GM23338 (cell line): ENCODE data around the gene TXNRD1. TPM values are rescaled to one million over a fixed set of nuclear protein-coding genes. Genes with fewer than 3 reads are reported as not detected.

ENCODE experiments used
- ATAC-seq: fragments of 200-7000 bp; cut with Tn5 transposase; 3 replicates; pipeline ENCODE4 v1.9.1; 2020
- DNase-seq: peaks from one replicate; pipeline ENCODE4 v3.0.0-alpha.2; 2015; ENCODE audit warnings: low spot score
- H2AFZ ChIP-seq: fragments of 200-600 bp; sonication (generic); 2 replicates; pipeline ENCODE4 v1.8.0; 2016; ENCODE audit warnings: antibody characterized with exemption, mild to moderate bottlenecking, moderate library complexity
- H3F3A ChIP-seq: fragments of 200-600 bp; sonication (generic); replicated peaks from 2 replicates; pipeline ENCODE4 v1.8.0; 2017; ENCODE audit warnings: antibody characterized with exemption, mixed run types, low read depth
- H3K27ac ChIP-seq: fragments of 200-600 bp; sonication (generic); 2 replicates; pipeline ENCODE4 v1.6.1; 2016; ENCODE audit warnings: low read depth
- H3K27me3 ChIP-seq: fragments of 200-600 bp; sonication (generic); 2 replicates; pipeline ENCODE4 v1.8.0; 2016; ENCODE audit warnings: mild to moderate bottlenecking, mixed run types, moderate library complexity; ENCODE audit not compliant: insufficient read depth
- H3K36me3 ChIP-seq: fragments of 200-600 bp; sonication (generic); 2 replicates; pipeline ENCODE4 v1.8.0; 2016; ENCODE audit warnings: mild to moderate bottlenecking; ENCODE audit not compliant: insufficient read depth
- H3K4me1 ChIP-seq: fragments of 200-600 bp; sonication (generic); 2 replicates; pipeline ENCODE4 v1.8.0; 2016; ENCODE audit warnings: mild to moderate bottlenecking, moderate library complexity; ENCODE audit not compliant: insufficient read depth
- H3K4me2 ChIP-seq: fragments of 200-600 bp; sonication (generic); 2 replicates; pipeline ENCODE4 v1.7.1; 2017; ENCODE audit warnings: mixed run types
- H3K4me3 ChIP-seq: fragments of 200-600 bp; sonication (generic); 2 replicates; pipeline ENCODE4 v1.6.1; 2016; ENCODE audit warnings: mixed run types
- H3K79me2 ChIP-seq: fragments of 200-600 bp; sonication (generic); replicated peaks from 2 replicates; pipeline ENCODE4 v1.8.0; 2017; ENCODE audit warnings: mild to moderate bottlenecking; ENCODE audit not compliant: insufficient read depth
- H3K9me2 ChIP-seq: fragments of 200-600 bp; sonication (generic); 2 replicates; pipeline ENCODE4 v1.8.0; 2017; ENCODE audit not compliant: insufficient read depth
- H4K20me1 ChIP-seq: fragments of 200-600 bp; sonication (generic); replicated peaks from 2 replicates; pipeline ENCODE4 v1.8.0; 2017; ENCODE audit warnings: mild to moderate bottlenecking; ENCODE audit not compliant: insufficient read depth
- H3K27ac Mint-ChIP-seq: 2 replicates; pipeline ENCODE4 v1.8.0; 2020; ENCODE audit warnings: inconsistent platforms, mild to moderate bottlenecking, moderate library complexity, mixed read lengths
- H3K27me3 Mint-ChIP-seq: 3 replicates; pipeline ENCODE4 v1.8.0; 2022; ENCODE audit warnings: low read depth, mild to moderate bottlenecking, moderate library complexity, mixed read lengths, inconsistent platforms; ENCODE audit not compliant: insufficient read depth, poor library complexity
- H3K36me3 Mint-ChIP-seq: 3 replicates; pipeline ENCODE4 v1.8.0; 2021; ENCODE audit warnings: low read depth, mild to moderate bottlenecking, inconsistent platforms, moderate library complexity, mixed read lengths
- H3K4me1 Mint-ChIP-seq: 3 replicates; pipeline ENCODE4 v1.8.0; 2020; ENCODE audit warnings: mild to moderate bottlenecking, inconsistent platforms, mixed read lengths
- H3K4me3 Mint-ChIP-seq: 3 replicates; pipeline ENCODE4 v1.8.0; 2021; ENCODE audit warnings: moderate library complexity, mild to moderate bottlenecking, inconsistent platforms, mixed read lengths
- H3K9me3 Mint-ChIP-seq: 3 replicates; pipeline ENCODE4 v1.8.0; 2020; ENCODE audit warnings: moderate library complexity, mild to moderate bottlenecking, inconsistent platforms, mixed read lengths
- CREB1 ChIP-seq: fragments of 250-450 bp; sonication (Bioruptor Pico); IDR thresholded peaks from 2 replicates; pipeline ENCODE4 v1.5.0; 2020; ENCODE audit warnings: low read depth, mild to moderate bottlenecking, moderate library complexity
- CTCF ChIP-seq, 2 experiments: fragments of 200-600 bp in 1 of 2; sonication (generic) in 1 of 2; conservative IDR thresholded peaks; 2 replicates each; pipeline versions ENCODE4 v1.5.1 to v1.6.1; 2016 to 2017; ENCODE audit warnings: antibody characterized with exemption in 2 of 2, low read depth in 2 of 2, mild to moderate bottlenecking in 2 of 2, moderate library complexity in 1 of 2
- ETS1 ChIP-seq: IDR thresholded peaks from 2 replicates; pipeline ENCODE4 v1.6.1; 2016; ENCODE audit warnings: antibody characterized with exemption
- EZH2 ChIP-seq: fragments of 200-600 bp; sonication (generic); IDR thresholded peaks from one replicate; pipeline ENCODE4 v1.8.0; 2017; ENCODE audit warnings: antibody characterized with exemption, mild to moderate bottlenecking, low read depth; ENCODE audit not compliant: unreplicated experiment
- EZH2phosphoT487 ChIP-seq: fragments of 200-600 bp; sonication (generic); IDR thresholded peaks from one replicate; pipeline ENCODE4 v1.8.1; 2018; ENCODE audit warnings: antibody characterized with exemption; ENCODE audit not compliant: unreplicated experiment
- JUNB ChIP-seq: IDR thresholded peaks from one replicate; pipeline ENCODE4 v1.6.1; 2016; ENCODE audit warnings: antibody characterized with exemption; ENCODE audit not compliant: unreplicated experiment
- NANOG ChIP-seq: IDR thresholded peaks from 2 replicates; pipeline ENCODE4 v1.6.1; 2016; ENCODE audit warnings: antibody characterized with exemption, borderline replicate concordance
- POLR2AphosphoS5 ChIP-seq: IDR thresholded peaks from 2 replicates; pipeline ENCODE4 v1.6.1; 2016; ENCODE audit warnings: antibody characterized with exemption, low read depth
- REST ChIP-seq: IDR thresholded peaks from one replicate; pipeline ENCODE4 v1.6.1; 2018; ENCODE audit warnings: antibody characterized with exemption; ENCODE audit not compliant: unreplicated experiment
- STAT1 ChIP-seq: IDR thresholded peaks from one replicate; pipeline ENCODE4 v1.6.1; 2016; ENCODE audit warnings: antibody characterized with exemption; ENCODE audit not compliant: unreplicated experiment
- ZNF114 ChIP-seq: fragments of 250-450 bp; sonication (Bioruptor Pico); IDR thresholded peaks from 2 replicates; pipeline ENCODE4 v1.5.0; 2020; ENCODE audit warnings: mild to moderate bottlenecking, moderate library complexity
- ZNF331 ChIP-seq: fragments of 250-450 bp; sonication (Bioruptor Pico); IDR thresholded peaks from 2 replicates; pipeline ENCODE4 v1.5.0; 2020; ENCODE audit warnings: low read depth, mild to moderate bottlenecking, moderate library complexity
- polyA plus RNA-seq: library from polyadenylated mRNA; unstranded; fragments of >200 nt; fragmentation: Nextera tagmentation; extraction: Ambion mirVana; gene quantifications from 2 replicates; pipeline ENCODE4 v1.2.1, GENCODE V29; 2016
- total RNA-seq: library from RNA; depleted of rRNA; stranded (reverse); fragments of >200 nt; shearing (Covaris generic); gene quantifications from 2 replicates; pipeline ENCODE4 v1.2.3, GENCODE V29; 2014
- TF ChIP-seq, protein P1 (sequence below): fragments of 250-450 bp; sonication (Bioruptor Pico); IDR thresholded peaks from 2 replicates; pipeline ENCODE4 v1.5.0; 2020; ENCODE audit warnings: mild to moderate bottlenecking, moderate library complexity

The TXNRD1 gene
- total and polyA plus RNA-seq, 2 experiments from 2014 or later, result 115 to 127 TPM

- Mint-ChIP-seq H3K4me1 (peaks cover 22% of the 10 kb centered on the region), H3K4me3 (peak overlapping the region; percentile 99), H3K27ac (peak overlapping the region; percentile 100), H3K9me3 (no peaks in the 10 kb centered on the region; the same call in 2 of the 3 replicates), H3K36me3 (peaks cover 6% of the 10 kb centered on the region), H3K27me3 (peaks cover 16% of the 10 kb centered on the region)
- DNase-seq, result no peak
- no peaks in the 10 kb centered on the region for H3K27me3 ChIP-seq
- peak overlapping the region; percentile 61; the same call in 1 of the 2 replicates for H2AFZ ChIP-seq
- H3K9me2 ChIP-seq, result no peaks in the 10 kb centered on the region
- H4K20me1 ChIP-seq, result peaks cover 6% of the 10 kb centered on the region
- peaks cover 15% of the 10 kb centered on the region; the same call in 1 of the 2 replicates for H3K4me1 ChIP-seq
- no peak for ATAC-seq
- peaks cover 34% of the 10 kb centered on the region for H3K79me2 ChIP-seq
- peak overlapping the region; percentile 30 for H3K4me2 ChIP-seq
- no peaks in the 10 kb centered on the region for H3F3A ChIP-seq
- TF ChIP-seq REST, result no peak
- no peak for TF ChIP-seq EZH2
- TF ChIP-seq ZNF114 (CRISPR knock-in tag), result no peak
- TF ChIP-seq ETS1, result no peak
- TF ChIP-seq STAT1, result no peak
- no peak for TF ChIP-seq NANOG
- no peak for TF ChIP-seq JUNB
- TF ChIP-seq, protein P1, sequence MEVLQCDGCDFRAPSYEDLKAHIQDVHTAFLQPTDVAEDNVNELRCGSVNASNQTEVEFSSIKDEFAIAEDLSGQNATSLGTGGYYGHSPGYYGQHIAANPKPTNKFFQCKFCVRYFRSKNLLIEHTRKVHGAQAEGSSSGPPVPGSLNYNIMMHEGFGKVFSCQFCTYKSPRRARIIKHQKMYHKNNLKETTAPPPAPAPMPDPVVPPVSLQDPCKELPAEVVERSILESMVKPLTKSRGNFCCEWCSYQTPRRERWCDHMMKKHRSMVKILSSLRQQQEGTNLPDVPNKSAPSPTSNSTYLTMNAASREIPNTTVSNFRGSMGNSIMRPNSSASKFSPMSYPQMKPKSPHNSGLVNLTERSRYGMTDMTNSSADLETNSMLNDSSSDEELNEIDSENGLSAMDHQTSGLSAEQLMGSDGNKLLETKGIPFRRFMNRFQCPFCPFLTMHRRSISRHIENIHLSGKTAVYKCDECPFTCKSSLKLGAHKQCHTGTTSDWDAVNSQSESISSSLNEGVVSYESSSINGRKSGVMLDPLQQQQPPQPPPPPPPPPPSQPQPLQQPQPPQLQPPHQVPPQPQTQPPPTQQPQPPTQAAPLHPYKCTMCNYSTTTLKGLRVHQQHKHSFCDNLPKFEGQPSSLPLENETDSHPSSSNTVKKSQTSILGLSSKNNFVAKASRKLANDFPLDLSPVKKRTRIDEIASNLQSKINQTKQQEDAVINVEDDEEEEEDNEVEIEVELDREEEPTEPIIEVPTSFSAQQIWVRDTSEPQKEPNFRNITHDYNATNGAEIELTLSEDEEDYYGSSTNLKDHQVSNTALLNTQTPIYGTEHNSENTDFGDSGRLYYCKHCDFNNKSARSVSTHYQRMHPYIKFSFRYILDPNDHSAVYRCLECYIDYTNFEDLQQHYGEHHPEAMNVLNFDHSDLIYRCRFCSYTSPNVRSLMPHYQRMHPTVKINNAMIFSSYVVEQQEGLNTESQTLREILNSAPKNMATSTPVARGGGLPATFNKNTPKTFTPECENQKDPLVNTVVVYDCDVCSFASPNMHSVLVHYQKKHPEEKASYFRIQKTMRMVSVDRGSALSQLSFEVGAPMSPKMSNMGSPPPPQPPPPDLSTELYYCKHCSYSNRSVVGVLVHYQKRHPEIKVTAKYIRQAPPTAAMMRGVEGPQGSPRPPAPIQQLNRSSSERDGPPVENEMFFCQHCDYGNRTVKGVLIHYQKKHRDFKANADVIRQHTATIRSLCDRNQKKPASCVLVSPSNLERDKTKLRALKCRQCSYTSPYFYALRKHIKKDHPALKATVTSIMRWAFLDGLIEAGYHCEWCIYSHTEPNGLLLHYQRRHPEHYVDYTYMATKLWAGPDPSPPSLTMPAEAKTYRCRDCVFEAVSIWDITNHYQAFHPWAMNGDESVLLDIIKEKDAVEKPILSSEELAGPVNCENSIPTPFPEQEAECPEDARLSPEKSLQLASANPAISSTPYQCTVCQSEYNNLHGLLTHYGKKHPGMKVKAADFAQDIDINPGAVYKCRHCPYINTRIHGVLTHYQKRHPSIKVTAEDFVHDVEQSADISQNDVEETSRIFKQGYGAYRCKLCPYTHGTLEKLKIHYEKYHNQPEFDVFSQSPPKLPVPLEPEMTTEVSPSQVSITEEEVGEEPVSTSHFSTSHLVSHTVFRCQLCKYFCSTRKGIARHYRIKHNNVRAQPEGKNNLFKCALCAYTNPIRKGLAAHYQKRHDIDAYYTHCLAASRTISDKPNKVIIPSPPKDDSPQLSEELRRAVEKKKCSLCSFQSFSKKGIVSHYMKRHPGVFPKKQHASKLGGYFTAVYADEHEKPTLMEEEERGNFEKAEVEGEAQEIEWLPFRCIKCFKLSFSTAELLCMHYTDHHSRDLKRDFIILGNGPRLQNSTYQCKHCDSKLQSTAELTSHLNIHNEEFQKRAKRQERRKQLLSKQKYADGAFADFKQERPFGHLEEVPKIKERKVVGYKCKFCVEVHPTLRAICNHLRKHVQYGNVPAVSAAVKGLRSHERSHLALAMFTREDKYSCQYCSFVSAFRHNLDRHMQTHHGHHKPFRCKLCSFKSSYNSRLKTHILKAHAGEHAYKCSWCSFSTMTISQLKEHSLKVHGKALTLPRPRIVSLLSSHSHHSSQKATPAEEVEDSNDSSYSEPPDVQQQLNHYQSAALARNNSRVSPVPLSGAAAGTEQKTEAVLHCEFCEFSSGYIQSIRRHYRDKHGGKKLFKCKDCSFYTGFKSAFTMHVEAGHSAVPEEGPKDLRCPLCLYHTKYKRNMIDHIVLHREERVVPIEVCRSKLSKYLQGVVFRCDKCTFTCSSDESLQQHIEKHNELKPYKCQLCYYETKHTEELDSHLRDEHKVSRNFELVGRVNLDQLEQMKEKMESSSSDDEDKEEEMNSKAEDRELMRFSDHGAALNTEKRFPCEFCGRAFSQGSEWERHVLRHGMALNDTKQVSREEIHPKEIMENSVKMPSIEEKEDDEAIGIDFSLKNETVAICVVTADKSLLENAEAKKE (CRISPR knock-in tag), result no peak
- TF ChIP-seq ZNF331 (CRISPR knock-in tag), result no peak
- no peak for TF ChIP-seq POLR2AphosphoS5
- TF ChIP-seq EZH2phosphoT487, result no peak
- TF ChIP-seq CTCF (conservative IDR thresholded peaks at IDR 0.05; ENCODE audit: low read depth in 2 of 2), result no peak
- TF ChIP-seq CREB1 (CRISPR knock-in tag), result no peak
- H3K36me3 ChIP-seq, result no peaks in the 10 kb centered on the region
- peak overlapping the region; percentile 64 for H3K4me3 ChIP-seq
- peak overlapping the region; percentile 29 for H3K27ac ChIP-seq
Observed at GRCh38 chr12:104285740-104286515, 70.3 kb downstream of the TXNRD1 start.
